Measurements from ENCODE around the gene MREG. TPM values are rescaled to one million over a fixed set of nuclear protein-coding genes. Genes with fewer than 3 reads are reported as not detected.

MREG gene
- total and polyA plus RNA-seq, 7 donors, result 0.99 to 8.8 (median 1.5) TPM

DNA sequence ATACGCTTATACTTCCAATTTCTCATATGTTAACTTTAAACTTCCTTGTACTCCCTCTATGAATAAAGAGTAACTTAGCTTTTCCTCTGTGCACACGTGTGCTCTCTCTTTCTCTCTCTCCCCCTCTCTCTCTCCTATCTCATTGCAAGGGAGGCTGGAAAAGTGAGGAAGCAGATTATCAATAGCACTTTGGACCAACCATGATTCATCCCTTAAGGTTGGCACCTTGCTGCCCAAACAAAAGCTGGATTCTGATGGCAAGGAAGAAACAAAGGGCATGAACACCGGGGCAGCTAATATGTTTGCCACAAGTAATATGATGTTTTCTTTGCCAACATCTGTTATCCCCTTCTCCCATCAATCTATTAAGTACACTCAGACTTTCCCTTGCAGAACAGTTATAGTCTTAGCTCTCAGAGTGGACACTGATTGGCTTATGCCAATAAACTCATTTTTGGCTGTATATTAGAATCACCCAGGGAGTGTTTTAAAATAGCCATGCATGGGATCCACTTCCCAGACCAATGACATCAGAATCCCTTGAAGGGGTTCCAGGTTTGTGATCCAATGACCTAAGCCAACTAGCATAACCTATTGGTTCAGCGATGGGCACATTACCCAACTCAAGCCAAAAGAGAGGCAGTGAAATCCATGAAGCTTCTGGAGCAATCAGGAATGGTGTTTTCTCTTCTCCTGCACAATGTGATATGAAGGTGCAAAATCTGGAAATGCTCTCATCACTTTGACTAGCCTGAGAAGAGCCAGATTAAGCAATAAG lies 60.3 kb downstream of the MREG start:
- Histone ChIP-seq H3K4me1 (no peaks in the 10 kb centered on the region), H3K9me3 (no peaks in the 10 kb centered on the region), H3K4me3 (no peak overlapping the region), H3K36me3 (no peaks in the 10 kb centered on the region), H3K27me3 (no peaks in the 10 kb centered on the region), H3K27ac (no peak overlapping the region)
- 83 to 92% methylated on average over 4 of the region's 4 CpGs for WGBS, 2 donors
- DNase-seq, result no peak
- intact Hi-C loops (cut with DNase I), result no loop called here
- TF ChIP-seq EP300 (IDR thresholded peaks at IDR 0.05) (no peak), POLR2A (IDR thresholded peaks at IDR 0.05) (no peak), POLR2AphosphoS5 (IDR thresholded peaks at IDR 0.05) (no peak)
- TF ChIP-seq, protein P1, sequence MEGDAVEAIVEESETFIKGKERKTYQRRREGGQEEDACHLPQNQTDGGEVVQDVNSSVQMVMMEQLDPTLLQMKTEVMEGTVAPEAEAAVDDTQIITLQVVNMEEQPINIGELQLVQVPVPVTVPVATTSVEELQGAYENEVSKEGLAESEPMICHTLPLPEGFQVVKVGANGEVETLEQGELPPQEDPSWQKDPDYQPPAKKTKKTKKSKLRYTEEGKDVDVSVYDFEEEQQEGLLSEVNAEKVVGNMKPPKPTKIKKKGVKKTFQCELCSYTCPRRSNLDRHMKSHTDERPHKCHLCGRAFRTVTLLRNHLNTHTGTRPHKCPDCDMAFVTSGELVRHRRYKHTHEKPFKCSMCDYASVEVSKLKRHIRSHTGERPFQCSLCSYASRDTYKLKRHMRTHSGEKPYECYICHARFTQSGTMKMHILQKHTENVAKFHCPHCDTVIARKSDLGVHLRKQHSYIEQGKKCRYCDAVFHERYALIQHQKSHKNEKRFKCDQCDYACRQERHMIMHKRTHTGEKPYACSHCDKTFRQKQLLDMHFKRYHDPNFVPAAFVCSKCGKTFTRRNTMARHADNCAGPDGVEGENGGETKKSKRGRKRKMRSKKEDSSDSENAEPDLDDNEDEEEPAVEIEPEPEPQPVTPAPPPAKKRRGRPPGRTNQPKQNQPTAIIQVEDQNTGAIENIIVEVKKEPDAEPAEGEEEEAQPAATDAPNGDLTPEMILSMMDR (IDR thresholded peaks at IDR 0.05), result no peak

DNA sequence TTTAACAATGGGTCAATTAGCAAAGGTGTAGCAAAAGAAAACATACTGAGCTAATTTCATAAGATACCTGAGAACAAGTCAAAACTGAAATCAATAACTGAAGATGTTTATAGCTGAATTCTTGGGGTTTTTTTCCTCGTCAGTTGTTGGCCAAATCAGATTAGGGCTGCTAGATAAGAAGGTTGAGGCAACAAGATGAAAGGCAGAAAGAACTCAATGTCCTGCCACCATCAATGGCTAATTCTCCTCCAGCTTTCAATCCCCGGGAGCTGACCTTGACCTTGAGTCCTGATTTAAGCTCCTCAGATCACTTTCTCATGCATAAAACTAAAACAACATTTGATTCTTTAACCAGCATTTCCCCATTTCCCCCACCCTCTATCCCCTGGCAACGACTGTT lies 61.8 kb downstream of the MREG start:
- no peaks in the 10 kb centered on the region for H3K36me3 ChIP-seq
- no peak for DNase-seq
- H3K27me3 ChIP-seq, result no peaks in the 10 kb centered on the region
- WGBS, 2 donors, result 83 to 87% methylated on average over 3 of the region's 3 CpGs
- TF ChIP-seq POLR2AphosphoS5 (IDR thresholded peaks at IDR 0.05), result no peak
- no peak for TF ChIP-seq POLR2A (IDR thresholded peaks at IDR 0.05)
- TF ChIP-seq EP300 (IDR thresholded peaks at IDR 0.05), result no peak
- TF ChIP-seq, protein P1 (IDR thresholded peaks at IDR 0.05), result no peak
- H3K27ac ChIP-seq, result no peak overlapping the region
- no peak overlapping the region for H3K4me3 ChIP-seq
- no peaks in the 10 kb centered on the region for H3K4me1 ChIP-seq
- intact Hi-C loops (cut with DNase I), result no loop called here
- H3K9me3 ChIP-seq, result no peaks in the 10 kb centered on the region

DNA sequence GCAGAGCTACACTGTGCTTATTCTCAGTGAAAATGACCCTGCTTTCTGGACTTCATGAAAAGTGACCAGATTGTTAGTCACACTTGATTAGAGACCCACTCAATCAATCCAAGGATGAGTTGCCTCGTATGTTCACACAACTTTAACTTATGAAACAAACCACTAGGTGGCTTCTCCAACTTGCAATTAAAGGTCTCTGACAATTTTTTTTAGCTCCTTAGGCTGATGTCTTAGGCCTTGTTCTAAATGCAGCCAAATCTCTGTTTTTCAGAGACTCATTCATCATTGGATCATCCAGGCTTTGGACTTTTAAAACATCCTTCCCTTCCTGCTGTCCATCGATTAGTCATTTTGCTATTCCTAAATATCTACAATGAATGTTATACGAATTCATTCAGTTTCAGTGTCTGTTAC lies 63.4 kb downstream of the MREG start:
- no peak overlapping the region for H3K4me3 ChIP-seq
- no peaks in the 10 kb centered on the region for H3K36me3 ChIP-seq
- TF ChIP-seq, protein P1 (IDR thresholded peaks at IDR 0.05), result peak in 1 of 4 experiments; percentile 13
- no peak for TF ChIP-seq EP300 (IDR thresholded peaks at IDR 0.05)
- no peak for TF ChIP-seq POLR2AphosphoS5 (IDR thresholded peaks at IDR 0.05)
- no peak for TF ChIP-seq POLR2A (IDR thresholded peaks at IDR 0.05)
- intact Hi-C loops (cut with DNase I), result no loop called here
- no peak for DNase-seq
- WGBS, 2 donors, result 64 to 65% methylated on average over 3 of the region's 3 CpGs
- no peaks in the 10 kb centered on the region for H3K4me1 ChIP-seq
- no peaks in the 10 kb centered on the region for H3K27me3 ChIP-seq
- no peak overlapping the region for H3K27ac ChIP-seq
- H3K9me3 ChIP-seq, result no peaks in the 10 kb centered on the region

DNA sequence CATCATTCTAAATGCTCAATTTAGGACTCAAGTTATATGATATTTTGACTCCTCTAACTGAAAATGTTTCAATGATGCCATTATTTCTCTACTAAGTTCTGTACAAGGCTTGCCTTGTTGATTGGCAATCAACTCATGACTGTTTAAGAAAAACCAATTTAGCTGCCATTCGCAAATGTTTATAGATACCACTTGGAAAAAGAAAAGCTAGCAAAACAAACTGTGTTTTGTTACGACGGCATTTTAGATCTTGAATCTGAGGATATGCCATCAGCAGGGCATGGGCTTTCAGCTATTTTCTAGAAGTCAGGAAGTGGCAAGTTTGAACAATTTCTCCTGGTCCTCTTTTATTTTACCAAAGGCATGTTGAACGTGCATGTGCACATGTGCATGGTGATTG lies 65.3 kb downstream of the MREG start:
- no peak overlapping the region for H3K27ac ChIP-seq
- 91 to 92% methylated on average over 4 of the region's 4 CpGs for WGBS, 2 donors
- intact Hi-C loops (cut with DNase I), result no loop called here
- no peak overlapping the region for H3K4me3 ChIP-seq
- H3K9me3 ChIP-seq, result no peaks in the 10 kb centered on the region
- DNase-seq, result no peak
- TF ChIP-seq EP300 (IDR thresholded peaks at IDR 0.05) (no peak), POLR2AphosphoS5 (IDR thresholded peaks at IDR 0.05) (no peak), POLR2A (IDR thresholded peaks at IDR 0.05) (no peak)
- TF ChIP-seq, protein P1 (IDR thresholded peaks at IDR 0.05), result no peak
- H3K36me3 ChIP-seq, result peaks cover 0 to 4% (median 0%) of the 10 kb centered on the region in 4 donors
- H3K27me3 ChIP-seq, result no peaks in the 10 kb centered on the region
- H3K4me1 ChIP-seq, result no peaks in the 10 kb centered on the region

All from sigmoid colon (tissue), 7 donors.